Stimulated activated CD4-positive, alpha-beta T cell treated with anti-CD3 and anti-CD28 coated beads, Interleukin-2, amount 100 ng/mL, for 4 hours (primary cell): ENCODE measurements around the gene ZNF280A.
"Not testable (repeated sequence)": the region's sequence is repeated elsewhere in the genome, so short reads cannot be mapped to it uniquely, and the experiment has no call there.

Experiments used
- DNase-seq: peaks from one replicate; pipeline ENCODE4 v3.0.0-alpha.2; 2020; ENCODE audit warnings: low read depth

The ZNF280A gene

DNA sequence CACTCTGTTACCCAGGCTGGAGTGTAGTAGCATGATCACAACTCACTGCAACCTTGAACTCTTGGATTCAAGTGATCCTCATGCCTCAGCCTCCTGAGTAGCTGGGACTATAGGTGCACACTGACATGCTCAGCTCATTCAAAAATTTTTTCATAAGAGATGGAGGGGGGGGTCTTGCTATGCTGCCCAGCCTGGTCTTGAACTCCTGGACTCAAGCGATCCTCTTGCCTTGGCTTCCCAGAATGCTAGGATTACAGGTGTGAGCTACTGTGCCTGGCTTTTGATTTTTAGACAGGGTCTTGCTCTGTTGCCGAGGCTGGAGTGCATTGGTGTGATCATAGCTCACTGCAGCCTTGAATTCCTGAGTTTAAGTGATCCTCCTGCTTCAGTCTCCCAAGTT is 25.0 kb upstream of the ZNF280A start:
- no peak for DNase-seq

DNA sequence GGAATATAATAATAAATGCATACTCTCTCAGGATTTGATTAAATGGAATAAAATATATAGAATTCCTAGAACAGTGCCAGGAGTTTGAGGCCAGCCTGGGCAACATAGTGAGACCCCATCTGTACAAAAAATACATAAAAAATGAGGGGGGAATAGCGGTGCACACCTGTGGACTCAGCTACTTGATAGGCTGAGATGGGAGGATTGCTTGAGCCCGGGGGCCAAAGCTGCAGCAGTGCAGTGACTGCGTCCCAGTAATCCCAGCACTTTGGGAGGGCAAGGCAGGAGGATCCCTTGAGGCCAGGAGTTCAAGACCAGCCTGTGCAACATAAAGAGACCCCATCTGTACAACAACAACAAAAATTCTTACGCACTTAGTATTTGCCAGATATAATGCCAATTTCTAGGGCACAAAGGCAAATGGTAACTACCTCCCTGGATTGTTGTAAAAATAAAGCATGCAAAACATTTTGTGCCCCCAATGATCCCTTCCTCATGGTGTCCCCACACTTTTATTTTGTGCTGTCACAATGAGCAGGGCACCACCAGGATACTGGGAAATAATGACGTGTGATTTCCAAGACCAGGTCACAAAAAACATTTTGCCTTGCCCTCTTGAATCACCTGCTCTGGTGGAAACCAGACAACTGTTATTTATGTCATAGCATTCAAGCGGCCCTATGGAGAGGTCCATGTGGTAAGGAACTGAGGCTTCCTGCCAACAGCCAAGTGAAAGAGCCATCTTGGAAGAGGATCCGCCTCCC is 18.3 kb upstream of the ZNF280A start:
- DNase-seq, result no peak

DNA sequence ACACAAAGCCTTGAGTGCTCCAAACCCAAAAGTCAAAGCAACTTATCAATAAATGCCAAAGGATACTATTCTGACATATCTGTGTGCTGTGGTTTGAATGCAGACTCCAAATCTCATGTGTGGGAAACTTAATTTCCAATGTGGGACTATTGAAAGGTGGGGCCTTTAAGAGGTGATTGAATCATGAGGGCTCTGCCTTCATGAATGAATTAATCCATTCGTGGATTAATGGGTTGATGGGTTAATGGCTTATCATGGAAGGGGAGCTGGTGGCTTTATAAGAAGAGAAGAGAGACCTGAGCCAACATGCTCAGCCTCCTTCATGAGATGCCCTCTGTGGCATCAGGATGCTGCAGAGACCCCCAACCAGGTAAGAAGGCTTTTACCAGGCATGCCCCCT is 16.8 kb upstream of the ZNF280A start:
- no peak for DNase-seq

DNA sequence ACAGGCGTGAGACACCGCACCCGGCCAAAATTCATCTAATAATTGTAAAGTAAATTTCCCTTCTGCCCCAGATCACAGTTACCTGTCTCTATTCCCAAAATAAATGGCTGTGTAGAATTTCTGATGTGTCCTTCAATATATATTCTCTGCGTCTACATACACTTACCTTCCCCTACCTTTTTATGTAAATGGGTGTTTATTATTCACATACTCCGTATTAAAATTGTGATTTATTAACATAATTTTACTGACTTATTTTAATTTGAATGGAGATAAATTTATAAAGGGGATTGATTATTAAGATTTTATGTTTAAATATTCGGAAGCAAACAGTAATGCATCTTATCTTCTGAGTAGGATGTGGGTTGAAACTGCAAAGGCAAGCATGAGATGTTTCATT is 16.4 kb upstream of the ZNF280A start:
- DNase-seq, result no peak

DNA sequence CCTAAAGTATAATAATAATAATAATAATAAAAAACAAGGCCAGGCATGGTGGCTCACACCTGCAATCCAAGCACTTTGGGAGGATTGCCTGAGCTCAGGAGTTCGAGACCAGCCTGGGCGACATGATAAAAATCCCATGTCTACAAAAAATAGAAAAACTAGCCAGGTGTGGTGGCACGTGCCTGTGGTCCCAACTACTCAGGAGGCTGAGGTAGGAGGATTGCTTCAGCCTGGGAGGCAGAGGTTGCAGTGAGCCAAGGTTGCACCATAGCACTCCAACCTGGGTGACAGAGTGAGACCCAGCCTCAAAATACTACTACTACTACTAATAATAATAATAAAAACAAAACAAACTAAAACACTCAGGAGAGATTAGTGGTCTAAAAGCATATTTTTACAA is 15.6 kb upstream of the ZNF280A start:
- no peak for DNase-seq

DNA sequence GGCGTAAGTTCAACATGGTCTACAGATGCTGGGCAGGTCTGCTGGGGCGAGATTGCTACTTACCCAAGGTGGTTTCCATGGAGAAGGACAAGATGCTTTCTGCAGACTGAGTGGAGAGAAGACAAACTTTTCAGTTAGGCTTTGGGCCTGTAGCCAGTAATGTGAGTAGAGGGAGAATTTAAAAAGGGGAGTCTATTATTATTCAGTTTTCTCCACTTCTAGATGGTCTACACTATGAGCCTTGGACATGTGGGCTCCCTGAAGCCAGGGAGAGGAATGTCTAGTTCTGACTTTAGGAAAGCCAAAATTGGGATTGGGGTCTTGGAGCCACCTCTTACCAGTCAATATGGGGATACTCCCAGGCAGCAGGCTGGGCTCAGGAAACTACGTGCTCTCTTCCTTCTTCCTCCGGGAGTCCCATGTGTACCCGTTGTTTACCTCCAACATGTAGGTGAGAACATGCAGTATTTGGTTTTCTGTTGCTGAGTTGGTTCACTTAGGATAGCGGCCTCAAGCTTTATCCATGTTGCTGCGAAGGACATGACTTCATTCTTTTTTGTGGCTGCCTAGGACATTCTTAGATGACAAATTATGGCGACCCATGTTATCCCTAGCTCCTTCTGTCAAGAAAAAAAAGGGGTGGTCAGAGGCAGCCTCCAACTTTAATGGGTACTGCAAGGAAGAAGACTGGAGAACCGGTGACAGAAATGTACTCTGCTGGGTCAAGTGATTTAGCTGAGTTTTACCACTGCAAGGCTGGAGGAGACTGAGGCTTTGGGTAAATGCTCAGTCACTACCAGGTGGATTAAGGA is 14.7 kb upstream of the ZNF280A start:
- no peak for DNase-seq

DNA sequence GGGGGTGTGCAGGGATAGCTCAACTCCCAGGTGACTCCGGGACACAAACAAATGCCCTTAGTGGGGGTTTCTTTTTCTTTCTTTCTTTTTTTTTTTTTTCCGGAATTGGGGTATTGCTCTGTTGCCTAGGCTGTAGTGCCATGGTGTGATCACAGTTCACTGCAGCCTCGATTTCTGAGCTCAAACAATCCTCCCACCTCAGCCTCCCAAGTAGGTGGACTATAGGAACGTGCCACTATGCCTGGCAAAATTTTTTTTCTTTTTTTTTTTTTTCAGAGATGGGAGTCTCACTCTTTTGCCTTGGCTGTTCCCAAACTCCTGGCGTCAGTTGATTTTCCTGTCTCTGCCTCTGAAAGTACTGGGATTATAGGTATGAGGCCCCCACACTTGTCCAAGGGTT is 13.8 kb upstream of the ZNF280A start:
- DNase-seq, result no peak

DNA sequence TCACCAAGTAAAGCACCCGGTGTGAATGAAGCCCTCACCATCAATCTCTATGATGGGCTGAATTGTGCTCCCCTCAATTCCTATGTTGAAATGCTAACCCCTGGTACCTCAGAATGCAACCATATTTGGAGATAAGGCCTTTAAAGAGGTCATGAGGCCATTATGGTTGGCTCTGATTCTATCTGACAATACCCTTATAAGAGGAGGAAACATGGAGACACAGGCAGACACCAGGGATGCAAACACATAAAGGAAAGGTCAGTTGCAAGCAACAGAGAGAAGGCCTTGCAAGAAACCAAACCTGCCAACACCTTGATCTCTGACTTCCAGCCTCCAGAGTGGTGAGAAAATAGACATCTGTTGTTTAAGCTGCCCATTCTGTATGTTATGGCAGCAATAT is 13.3 kb upstream of the ZNF280A start:
- no peak for DNase-seq

DNA sequence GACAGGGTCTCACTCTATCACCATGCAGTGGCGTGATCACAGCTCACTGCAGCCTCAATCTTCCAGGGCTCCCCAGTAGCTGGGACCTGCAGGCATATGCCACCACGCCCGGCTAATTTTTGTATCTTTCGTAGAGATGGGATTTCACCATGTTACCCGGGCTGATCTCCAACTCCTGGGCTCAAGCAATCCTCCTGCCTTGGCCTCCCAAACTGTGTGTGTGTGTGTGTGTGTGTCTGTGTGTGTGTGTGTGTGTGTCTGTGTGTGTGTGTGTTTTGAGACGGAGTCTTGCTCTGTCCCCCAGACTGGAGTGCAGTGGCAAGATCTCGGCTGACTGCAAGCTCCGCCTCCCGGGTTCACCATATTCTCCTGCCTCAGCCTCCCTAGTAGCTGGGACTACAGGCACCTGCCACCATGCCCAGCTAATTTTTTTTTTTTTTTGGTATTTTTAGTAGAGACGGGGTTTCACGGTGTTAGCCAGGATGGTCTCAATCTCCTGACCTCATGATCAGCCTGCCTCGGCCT is 12.5 kb upstream of the ZNF280A start:
- not testable (repeated sequence) for DNase-seq

DNA sequence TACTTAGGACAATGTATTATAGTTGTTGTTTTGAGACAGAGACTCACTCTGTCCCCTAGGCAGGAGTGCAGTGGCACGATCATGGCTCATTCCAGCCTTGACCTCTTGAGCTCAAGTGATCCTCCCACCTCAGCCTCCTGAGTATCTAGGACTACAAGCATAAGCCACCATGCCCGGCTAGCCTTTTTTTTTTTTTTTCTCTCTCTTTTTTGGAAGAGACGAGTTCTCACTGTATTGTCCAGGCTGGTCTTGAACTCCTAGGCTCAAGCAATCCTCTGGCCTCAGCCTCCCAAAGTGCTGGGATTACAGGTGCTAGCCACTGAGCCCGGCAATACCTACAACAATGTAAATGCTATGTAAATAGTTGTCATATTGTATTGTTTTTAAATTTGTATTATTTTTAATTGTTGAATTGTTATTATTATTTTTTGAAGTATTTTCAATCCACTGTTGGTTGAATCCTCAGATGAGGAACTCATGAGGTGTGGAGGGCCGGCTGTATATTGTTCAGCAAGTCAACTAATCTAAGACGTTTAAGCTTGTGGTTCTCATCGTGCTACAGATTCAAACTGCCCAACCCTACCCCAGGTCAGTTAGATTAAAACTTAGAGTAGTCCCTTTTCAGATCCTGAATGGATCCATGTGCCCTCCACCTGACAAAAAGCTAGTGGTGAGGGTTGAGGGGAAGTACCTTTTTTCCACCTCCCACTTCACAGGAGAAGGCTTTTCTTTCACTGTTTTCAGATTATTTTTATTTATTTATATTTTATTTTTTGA is 11.9 kb upstream of the ZNF280A start:
- DNase-seq, result no peak

DNA sequence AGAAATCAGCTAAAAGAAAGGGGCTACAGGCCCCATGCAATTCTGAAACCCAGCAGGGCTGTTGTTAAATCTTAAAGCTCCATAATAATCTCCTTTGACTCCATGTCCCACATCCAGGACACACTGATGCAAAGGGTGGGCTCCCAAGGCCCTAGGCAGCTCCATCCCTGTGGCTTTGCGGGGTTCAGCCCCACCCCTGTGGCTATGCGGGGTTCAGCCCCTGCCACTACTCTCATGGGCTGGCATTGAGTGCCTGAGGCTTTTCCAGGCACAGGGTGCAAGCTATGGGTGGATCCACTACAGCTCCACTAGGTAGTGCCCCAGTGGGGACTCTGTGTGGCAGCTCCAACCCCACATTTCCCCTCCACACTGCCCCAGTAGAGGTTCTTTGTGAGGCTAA is 8.7 kb upstream of the ZNF280A start:
- DNase-seq, result no peak

DNA sequence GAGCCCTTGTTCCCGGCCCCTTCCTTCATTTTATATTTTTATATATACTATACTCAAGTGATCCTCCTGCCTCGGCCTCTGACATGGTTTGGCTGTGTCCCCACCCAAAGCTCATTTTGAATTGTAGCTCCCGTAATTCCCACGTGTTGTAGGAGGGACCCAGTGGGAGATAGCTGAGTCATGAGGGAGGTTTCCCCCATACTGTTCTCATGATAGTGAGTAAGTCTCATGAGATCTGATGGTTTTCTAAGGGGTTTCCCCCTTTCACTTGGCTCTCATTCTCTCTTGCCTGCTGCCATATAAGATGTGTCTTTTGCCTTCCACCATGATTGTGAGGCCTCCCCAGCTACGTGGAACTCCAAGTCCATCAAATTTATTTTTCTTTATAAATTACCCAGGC is 7.2 kb upstream of the ZNF280A start:
- no peak for DNase-seq

DNA sequence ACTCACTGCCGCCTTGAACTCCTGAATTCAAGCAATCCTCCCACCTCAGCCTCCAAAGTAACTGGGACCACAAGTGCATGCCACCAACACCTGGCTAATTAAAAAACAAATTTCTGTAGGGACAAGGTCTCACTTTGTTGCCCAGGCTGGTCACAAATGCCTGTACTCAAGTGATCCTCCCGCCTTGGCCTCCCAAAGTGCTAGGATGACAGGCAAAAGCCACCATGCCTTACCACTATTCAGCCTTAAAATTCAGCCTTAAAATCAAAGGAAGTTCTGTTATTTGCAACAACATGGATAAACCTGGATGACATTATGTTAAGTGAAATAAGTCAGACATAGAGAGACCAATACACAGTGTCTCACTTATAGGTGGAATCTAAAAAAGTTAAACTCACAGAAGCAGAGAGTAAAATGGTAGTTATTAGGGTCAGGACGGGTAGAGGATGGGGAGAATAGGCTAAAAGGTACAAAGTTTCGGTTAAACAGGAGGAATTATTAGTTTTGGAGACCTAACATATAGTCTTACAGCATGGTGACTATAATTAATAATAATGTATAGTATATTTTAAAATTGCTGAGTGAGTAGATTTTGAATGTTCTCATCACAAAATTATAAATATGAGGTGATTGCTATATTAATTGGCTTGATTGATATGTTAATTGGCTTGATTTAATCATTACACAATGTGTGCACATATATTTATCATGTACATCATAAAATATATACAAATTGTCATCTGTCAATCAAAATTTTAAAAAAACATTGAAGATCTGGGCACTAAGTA is 6.2 kb upstream of the ZNF280A start:
- no peak for DNase-seq

DNA sequence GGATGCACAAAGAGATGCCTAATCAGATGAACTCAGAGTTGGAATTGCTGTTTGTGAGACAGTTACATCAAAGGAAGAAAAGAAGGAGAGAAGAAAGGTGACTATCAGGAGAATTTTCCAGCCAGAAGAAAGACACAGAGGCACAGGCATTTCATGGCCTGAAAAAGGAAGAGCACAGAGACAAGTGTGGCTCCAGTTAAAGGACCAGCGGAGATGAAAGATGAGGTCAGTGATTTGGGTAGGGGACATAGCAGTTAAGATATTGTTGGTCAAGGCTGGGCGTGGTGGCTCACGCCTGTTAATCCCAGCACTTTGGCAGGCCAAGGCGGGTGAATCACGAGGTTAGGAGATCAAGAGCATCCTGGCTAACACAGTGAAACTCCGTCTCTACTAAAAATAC is 3.4 kb upstream of the ZNF280A start:
- DNase-seq, result no peak

DNA sequence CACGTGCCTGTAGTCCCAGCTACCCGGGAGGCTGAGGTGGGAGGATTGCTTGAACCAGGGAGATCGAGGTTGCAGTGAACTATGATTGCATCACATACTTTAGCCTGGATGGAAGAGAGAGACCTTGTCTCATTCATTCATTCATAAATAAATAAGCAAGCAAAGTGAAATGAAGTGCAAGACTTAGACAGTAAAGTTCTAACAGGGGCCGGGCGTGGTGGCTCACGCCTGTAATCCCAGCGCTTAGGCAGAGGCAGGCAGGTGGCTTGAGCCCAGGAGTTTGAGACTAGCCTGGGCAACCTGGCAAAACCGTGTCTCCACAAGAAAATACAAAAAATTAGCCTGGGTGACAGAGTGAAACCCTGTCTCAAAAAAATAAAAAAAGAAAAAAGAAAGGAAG is 1.6 kb upstream of the ZNF280A start:
- no peak for DNase-seq

DNA sequence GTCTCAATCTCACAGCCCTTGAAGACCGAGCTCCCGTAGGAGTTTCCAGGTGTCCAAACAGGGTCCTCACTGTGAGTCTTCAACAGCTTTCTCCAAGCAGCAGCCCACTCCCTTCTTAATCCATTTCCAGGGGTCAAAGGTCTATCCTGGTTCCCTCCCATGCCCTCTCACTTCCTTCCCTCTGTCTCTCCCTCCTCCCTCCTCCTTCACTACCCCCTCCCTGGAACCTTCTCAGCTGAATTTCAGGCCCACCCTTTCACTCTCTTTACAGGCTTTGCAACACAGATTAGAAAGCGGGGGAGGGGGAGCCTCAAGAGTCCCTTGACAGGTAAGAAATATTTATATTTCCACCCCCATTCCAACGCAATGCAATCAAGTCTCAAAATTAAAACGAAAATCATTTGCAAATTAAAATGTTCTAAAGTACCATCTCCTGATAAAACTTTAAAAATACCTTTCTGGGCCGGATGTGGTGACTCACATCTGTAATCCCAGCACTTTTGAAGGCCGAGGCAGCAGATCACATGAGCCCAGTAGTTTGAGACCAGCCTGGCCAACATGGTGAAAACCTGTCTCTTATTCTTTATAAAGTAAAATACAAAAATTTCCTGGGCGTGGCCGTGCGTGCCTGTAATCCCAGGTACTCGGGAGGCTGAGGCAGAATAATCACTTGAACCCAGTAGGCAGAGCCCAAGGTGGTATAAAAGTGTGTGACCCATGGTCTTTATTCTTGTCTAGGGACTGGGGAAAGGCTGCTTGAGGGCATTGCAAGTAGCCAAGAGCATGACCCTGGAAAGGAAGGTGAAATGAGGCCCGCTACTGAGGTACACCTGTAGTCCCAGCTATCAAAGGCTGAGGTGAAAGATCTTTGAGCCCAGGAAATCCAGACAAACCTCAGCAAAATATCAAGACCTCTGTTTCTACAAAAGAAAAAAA is 865 bp upstream of the ZNF280A start:
- DNase-seq, result no peak

DNA sequence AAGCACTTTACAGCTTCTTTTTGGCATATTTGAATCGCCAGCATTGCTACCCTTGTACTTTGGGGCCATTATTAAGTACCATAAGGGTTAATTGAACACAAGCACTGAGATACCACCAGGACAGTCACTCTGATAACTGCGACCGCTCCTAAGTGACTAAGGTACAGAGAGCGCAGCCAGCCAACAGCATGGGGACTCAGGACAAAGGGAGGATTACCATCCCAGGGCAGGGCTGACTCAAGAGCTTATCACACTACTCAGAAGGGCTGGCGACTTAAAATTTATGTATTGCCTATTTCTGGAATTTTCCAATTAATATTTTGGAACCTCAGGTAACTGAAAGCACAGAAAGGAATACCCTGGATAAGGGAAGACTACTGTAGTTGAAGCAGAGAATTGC is 479 bp downstream of the ZNF280A start:
- no peak for DNase-seq

DNA sequence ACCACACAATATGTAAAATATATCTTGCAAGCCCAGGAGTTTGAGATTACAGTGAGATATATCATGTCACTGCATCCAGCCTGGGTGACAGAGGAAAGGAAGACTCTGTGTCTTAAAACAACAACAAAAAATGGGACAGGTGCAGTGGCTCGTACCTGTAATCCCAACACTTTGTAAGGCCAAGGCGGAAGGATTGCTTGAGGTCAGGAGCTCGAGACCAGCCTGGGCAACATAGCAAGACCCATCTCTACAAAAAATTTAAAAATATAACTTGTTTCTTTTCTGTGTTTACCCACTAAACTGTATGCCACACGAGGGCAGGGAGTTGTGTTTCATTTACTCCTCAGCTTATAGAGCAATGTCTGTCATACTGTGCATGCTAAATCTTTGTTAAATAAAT is 3.1 kb downstream of the ZNF280A start:
- no peak for DNase-seq

DNA sequence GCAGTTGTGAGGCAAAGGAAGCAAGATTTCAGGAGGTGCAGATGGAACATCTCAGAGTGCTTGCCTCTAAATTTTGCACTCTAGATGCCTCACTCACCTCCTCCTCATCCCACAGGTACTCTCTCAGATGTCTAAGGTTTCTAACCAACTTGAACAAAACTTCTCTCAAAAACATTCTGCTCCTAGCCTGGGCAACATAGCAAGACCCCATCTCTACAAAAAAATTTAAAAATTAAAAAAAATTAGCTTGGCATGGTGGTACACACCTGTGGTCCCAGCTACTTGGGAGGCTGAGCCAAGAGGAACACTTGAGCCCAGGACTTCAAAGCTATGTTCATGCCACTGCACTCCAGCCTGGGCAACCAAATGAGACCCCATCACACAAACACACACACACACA is 4.2 kb downstream of the ZNF280A start:
- no peak for DNase-seq

DNA sequence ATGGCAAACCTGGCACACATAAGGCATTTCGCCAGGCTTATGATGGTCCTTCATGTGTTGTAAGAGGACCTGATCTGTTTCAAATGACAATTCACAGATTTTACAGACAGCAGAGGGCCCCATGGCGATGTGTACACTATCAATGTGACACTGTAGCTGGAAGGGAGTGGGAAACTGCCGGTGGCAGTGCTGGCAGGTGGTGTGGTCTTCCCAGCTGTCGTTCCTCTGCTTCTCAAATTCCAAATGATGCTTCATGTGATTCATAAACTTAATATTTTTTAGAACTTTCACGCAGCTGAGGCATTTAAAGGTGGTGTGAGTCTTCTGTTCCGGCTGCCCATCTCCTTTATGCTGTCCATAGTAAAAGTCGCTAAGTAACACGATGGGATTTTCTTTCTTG is 5.6 kb downstream of the ZNF280A start:
- DNase-seq, result not testable (repeated sequence)

DNA sequence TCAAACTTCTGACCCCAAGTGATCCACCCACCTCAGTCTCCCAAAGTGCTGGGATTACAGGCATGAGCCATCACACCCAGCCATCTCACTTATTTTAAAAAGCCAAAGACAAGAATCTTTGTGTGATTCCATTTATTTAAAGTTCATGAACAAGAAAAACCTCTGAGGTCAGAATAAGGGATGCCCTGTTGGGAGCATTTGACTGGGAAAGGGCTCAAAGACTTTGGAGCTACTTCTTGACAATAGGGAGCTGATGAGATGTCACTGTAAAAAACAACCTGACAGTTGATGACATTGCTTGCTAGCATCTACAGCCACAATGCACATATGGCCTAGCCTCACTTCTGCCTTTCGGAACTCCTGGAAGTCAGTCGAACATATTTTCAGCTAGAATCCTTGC is 6.5 kb downstream of the ZNF280A start:
- no peak for DNase-seq
